ENCODE measurements around the gene HLA-DQA1. TPM values are rescaled to one million over a fixed set of nuclear protein-coding genes. Genes with fewer than 3 reads are reported as not detected.

HLA-DQA1 gene
- total and polyA plus RNA-seq, 2 experiments from 2014 or later = 0.42 TPM; not detected in 1

DNA sequence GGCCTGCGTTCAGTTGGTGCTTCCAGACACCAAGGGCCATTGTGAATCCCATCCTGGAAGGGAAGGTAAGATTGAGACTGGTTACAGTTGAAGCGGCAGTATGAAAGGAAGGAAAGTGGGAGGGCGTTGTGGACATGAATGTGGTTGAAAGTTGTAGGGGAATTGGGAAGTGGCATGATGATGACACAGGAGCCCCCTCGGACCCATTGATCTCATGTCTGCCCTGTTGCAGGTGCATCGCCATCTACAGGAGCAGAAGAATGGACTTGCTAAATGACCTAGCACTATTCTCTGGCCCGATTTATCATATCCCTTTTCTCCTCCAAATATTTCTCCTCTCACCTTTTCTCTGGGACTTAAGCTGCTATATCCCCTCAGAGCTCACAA, 5.5 kb downstream of the HLA-DQA1 start:
- no peak overlapping the region for H3K27ac Mint-ChIP-seq
- Histone ChIP-seq H4K20me1 (replicated peaks; ENCODE audit: insufficient read depth) (no peaks in the 10 kb centered on the region), H3K27me3 (ENCODE audit: insufficient read depth) (no peaks in the 10 kb centered on the region), H2AFZ (no peak overlapping the region), H3F3A (replicated peaks; ENCODE audit: low read depth) (no peaks in the 10 kb centered on the region), H3K79me2 (replicated peaks; ENCODE audit: insufficient read depth) (no peaks in the 10 kb centered on the region), H3K4me2 (no peak overlapping the region), H3K27ac (ENCODE audit: low read depth) (no peak overlapping the region), H3K4me3 (no peak overlapping the region), H3K36me3 (ENCODE audit: insufficient read depth) (no peaks in the 10 kb centered on the region), H3K9me2 (ENCODE audit: insufficient read depth) (no peaks in the 10 kb centered on the region), H3K4me1 (ENCODE audit: insufficient read depth) (no peaks in the 10 kb centered on the region)
- H3K36me3 Mint-ChIP-seq (ENCODE audit: low read depth) = no peaks in the 10 kb centered on the region
- peaks cover 2% of the 10 kb centered on the region; the same call in 2 of the 3 replicates for H3K4me1 Mint-ChIP-seq
- H3K9me3 Mint-ChIP-seq = no peaks in the 10 kb centered on the region
- TF ChIP-seq, protein P1, sequence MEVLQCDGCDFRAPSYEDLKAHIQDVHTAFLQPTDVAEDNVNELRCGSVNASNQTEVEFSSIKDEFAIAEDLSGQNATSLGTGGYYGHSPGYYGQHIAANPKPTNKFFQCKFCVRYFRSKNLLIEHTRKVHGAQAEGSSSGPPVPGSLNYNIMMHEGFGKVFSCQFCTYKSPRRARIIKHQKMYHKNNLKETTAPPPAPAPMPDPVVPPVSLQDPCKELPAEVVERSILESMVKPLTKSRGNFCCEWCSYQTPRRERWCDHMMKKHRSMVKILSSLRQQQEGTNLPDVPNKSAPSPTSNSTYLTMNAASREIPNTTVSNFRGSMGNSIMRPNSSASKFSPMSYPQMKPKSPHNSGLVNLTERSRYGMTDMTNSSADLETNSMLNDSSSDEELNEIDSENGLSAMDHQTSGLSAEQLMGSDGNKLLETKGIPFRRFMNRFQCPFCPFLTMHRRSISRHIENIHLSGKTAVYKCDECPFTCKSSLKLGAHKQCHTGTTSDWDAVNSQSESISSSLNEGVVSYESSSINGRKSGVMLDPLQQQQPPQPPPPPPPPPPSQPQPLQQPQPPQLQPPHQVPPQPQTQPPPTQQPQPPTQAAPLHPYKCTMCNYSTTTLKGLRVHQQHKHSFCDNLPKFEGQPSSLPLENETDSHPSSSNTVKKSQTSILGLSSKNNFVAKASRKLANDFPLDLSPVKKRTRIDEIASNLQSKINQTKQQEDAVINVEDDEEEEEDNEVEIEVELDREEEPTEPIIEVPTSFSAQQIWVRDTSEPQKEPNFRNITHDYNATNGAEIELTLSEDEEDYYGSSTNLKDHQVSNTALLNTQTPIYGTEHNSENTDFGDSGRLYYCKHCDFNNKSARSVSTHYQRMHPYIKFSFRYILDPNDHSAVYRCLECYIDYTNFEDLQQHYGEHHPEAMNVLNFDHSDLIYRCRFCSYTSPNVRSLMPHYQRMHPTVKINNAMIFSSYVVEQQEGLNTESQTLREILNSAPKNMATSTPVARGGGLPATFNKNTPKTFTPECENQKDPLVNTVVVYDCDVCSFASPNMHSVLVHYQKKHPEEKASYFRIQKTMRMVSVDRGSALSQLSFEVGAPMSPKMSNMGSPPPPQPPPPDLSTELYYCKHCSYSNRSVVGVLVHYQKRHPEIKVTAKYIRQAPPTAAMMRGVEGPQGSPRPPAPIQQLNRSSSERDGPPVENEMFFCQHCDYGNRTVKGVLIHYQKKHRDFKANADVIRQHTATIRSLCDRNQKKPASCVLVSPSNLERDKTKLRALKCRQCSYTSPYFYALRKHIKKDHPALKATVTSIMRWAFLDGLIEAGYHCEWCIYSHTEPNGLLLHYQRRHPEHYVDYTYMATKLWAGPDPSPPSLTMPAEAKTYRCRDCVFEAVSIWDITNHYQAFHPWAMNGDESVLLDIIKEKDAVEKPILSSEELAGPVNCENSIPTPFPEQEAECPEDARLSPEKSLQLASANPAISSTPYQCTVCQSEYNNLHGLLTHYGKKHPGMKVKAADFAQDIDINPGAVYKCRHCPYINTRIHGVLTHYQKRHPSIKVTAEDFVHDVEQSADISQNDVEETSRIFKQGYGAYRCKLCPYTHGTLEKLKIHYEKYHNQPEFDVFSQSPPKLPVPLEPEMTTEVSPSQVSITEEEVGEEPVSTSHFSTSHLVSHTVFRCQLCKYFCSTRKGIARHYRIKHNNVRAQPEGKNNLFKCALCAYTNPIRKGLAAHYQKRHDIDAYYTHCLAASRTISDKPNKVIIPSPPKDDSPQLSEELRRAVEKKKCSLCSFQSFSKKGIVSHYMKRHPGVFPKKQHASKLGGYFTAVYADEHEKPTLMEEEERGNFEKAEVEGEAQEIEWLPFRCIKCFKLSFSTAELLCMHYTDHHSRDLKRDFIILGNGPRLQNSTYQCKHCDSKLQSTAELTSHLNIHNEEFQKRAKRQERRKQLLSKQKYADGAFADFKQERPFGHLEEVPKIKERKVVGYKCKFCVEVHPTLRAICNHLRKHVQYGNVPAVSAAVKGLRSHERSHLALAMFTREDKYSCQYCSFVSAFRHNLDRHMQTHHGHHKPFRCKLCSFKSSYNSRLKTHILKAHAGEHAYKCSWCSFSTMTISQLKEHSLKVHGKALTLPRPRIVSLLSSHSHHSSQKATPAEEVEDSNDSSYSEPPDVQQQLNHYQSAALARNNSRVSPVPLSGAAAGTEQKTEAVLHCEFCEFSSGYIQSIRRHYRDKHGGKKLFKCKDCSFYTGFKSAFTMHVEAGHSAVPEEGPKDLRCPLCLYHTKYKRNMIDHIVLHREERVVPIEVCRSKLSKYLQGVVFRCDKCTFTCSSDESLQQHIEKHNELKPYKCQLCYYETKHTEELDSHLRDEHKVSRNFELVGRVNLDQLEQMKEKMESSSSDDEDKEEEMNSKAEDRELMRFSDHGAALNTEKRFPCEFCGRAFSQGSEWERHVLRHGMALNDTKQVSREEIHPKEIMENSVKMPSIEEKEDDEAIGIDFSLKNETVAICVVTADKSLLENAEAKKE (CRISPR knock-in tag; IDR thresholded peaks at IDR 0.05) = no peak
- TF ChIP-seq JUNB (IDR thresholded peaks at IDR 0.05; ENCODE audit: unreplicated experiment) = no peak
- no peak for TF ChIP-seq NANOG (IDR thresholded peaks at IDR 0.05; ENCODE audit: borderline replicate concordance)
- no peak for TF ChIP-seq POLR2AphosphoS5 (IDR thresholded peaks at IDR 0.05; ENCODE audit: low read depth)
- TF ChIP-seq EZH2 (IDR thresholded peaks at IDR 0.05; ENCODE audit: low read depth, unreplicated experiment) = no peak
- TF ChIP-seq, protein P2, sequence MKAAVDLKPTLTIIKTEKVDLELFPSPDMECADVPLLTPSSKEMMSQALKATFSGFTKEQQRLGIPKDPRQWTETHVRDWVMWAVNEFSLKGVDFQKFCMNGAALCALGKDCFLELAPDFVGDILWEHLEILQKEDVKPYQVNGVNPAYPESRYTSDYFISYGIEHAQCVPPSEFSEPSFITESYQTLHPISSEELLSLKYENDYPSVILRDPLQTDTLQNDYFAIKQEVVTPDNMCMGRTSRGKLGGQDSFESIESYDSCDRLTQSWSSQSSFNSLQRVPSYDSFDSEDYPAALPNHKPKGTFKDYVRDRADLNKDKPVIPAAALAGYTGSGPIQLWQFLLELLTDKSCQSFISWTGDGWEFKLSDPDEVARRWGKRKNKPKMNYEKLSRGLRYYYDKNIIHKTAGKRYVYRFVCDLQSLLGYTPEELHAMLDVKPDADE (IDR thresholded peaks at IDR 0.05) = no peak
- TF ChIP-seq EZH2phosphoT487 (IDR thresholded peaks at IDR 0.05; ENCODE audit: unreplicated experiment) = no peak
- no peak for TF ChIP-seq CREB1 (CRISPR knock-in tag; IDR thresholded peaks at IDR 0.05; ENCODE audit: low read depth)
- TF ChIP-seq ZNF114 (CRISPR knock-in tag; IDR thresholded peaks at IDR 0.05) = no peak
- TF ChIP-seq, protein P3, sequence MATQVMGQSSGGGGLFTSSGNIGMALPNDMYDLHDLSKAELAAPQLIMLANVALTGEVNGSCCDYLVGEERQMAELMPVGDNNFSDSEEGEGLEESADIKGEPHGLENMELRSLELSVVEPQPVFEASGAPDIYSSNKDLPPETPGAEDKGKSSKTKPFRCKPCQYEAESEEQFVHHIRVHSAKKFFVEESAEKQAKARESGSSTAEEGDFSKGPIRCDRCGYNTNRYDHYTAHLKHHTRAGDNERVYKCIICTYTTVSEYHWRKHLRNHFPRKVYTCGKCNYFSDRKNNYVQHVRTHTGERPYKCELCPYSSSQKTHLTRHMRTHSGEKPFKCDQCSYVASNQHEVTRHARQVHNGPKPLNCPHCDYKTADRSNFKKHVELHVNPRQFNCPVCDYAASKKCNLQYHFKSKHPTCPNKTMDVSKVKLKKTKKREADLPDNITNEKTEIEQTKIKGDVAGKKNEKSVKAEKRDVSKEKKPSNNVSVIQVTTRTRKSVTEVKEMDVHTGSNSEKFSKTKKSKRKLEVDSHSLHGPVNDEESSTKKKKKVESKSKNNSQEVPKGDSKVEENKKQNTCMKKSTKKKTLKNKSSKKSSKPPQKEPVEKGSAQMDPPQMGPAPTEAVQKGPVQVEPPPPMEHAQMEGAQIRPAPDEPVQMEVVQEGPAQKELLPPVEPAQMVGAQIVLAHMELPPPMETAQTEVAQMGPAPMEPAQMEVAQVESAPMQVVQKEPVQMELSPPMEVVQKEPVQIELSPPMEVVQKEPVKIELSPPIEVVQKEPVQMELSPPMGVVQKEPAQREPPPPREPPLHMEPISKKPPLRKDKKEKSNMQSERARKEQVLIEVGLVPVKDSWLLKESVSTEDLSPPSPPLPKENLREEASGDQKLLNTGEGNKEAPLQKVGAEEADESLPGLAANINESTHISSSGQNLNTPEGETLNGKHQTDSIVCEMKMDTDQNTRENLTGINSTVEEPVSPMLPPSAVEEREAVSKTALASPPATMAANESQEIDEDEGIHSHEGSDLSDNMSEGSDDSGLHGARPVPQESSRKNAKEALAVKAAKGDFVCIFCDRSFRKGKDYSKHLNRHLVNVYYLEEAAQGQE (IDR thresholded peaks at IDR 0.05; ENCODE audit: unreplicated experiment) = no peak
- TF ChIP-seq STAT1 (IDR thresholded peaks at IDR 0.05; ENCODE audit: unreplicated experiment) = no peak
- no peak for TF ChIP-seq ZNF331 (CRISPR knock-in tag; IDR thresholded peaks at IDR 0.05; ENCODE audit: low read depth)
- TF ChIP-seq, protein P4, sequence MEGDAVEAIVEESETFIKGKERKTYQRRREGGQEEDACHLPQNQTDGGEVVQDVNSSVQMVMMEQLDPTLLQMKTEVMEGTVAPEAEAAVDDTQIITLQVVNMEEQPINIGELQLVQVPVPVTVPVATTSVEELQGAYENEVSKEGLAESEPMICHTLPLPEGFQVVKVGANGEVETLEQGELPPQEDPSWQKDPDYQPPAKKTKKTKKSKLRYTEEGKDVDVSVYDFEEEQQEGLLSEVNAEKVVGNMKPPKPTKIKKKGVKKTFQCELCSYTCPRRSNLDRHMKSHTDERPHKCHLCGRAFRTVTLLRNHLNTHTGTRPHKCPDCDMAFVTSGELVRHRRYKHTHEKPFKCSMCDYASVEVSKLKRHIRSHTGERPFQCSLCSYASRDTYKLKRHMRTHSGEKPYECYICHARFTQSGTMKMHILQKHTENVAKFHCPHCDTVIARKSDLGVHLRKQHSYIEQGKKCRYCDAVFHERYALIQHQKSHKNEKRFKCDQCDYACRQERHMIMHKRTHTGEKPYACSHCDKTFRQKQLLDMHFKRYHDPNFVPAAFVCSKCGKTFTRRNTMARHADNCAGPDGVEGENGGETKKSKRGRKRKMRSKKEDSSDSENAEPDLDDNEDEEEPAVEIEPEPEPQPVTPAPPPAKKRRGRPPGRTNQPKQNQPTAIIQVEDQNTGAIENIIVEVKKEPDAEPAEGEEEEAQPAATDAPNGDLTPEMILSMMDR (conservative IDR thresholded peaks at IDR 0.05; ENCODE audit: low read depth in 2 of 2) = no peak
- no peaks in the 10 kb centered on the region for H3K27me3 Mint-ChIP-seq (ENCODE audit: insufficient read depth, low read depth, poor library complexity)
- ATAC-seq = no peak
- DNase-seq (ENCODE audit: low spot score) = no peak
- no peak overlapping the region for H3K4me3 Mint-ChIP-seq

Measured in GM23338 (cell line).